ENCODE data around the gene PCDH15. TPM values are rescaled to one million over a fixed set of nuclear protein-coding genes. Genes with fewer than 3 reads are reported as not detected.

Gene PCDH15
- total RNA-seq, 1 donor from 2014 or later: not detected

DNA sequence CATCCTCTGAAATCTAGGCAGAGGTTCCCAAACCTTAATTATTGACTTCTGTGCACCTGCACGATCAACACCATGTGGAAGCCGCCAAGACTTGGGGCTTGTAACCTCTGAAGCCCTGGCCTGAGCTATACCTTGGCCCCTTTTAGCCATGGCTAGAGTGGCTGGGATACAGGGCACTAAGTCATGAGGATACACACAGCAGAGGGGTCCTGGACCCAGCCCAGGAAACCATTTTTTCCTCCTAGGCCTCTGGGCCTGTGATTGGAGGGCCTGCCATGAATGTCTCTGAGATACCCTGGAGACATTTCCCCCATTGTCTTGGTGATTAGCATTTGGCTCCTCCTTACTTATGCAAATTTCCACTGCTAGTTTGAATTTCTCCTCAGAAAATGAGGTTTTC is 743.7 kb downstream of the PCDH15 start:
- H3K4me3 ChIP-seq: no peak overlapping the region
- H3K27ac ChIP-seq: no peak overlapping the region
- H3K27me3 ChIP-seq: no peaks in the 10 kb centered on the region
- no peaks in the 10 kb centered on the region for H3K4me1 ChIP-seq
- H3K36me3 ChIP-seq: no peaks in the 10 kb centered on the region
- TF ChIP-seq CTCF (IDR thresholded peaks at IDR 0.05): no peak
- no peak for DNase-seq (ENCODE audit: low spot score in 2 of 2)
- intact Hi-C loops (cut with DNase I): no loop called here
- no peaks in the 10 kb centered on the region for H3K9me3 ChIP-seq

DNA sequence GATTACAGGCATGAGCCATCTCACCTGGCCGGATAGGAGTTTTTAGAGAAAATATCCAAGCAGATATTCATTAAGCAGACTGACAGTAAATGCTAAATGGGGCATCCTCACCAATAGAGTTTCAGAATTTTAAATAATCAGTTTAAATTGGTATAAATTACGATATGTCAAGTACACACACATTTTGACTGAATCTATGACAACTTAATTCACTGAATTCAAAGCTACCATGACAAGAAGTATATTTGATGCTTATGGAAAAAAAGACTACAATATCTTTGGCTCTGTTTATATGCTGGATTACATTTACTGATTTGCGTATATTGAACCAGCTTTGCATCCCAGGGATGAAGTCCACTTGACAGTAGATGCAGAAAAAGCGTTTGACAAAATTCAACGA is 774.7 kb downstream of the PCDH15 start:
- Histone ChIP-seq H3K27me3 (no peaks in the 10 kb centered on the region), H3K4me3 (no peak overlapping the region), H3K4me1 (no peaks in the 10 kb centered on the region), H3K36me3 (no peaks in the 10 kb centered on the region), H3K27ac (no peak overlapping the region), H3K9me3 (no peaks in the 10 kb centered on the region)
- intact Hi-C loops (cut with DNase I): no loop called here
- no peak for DNase-seq (ENCODE audit: low spot score in 2 of 2)
- no peak for TF ChIP-seq CTCF (IDR thresholded peaks at IDR 0.05)

DNA sequence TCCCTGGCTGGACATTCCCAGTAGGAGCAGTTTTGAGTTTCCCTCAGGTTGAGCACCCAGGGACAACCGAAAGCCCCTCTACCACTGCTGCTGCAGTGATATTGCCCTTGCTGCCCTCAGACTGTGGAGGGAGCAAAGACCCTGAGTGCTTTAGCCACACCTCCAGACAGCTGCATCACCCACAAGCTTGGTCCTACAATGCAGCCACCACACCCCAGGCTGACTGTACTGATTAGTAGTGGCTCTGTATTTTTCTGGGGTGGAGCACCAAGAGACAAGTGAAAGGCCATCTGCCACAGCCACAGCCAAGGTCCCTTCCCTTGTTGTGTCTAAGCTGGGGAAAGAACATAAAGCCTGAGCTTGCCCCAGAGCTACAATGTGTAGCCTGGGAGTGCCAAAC is 789.9 kb downstream of the PCDH15 start:
- no peaks in the 10 kb centered on the region for H3K36me3 ChIP-seq
- H3K9me3 ChIP-seq: no peaks in the 10 kb centered on the region
- intact Hi-C loops (cut with DNase I): no loop called here
- DNase-seq (ENCODE audit: low spot score in 2 of 2): no peak
- TF ChIP-seq CTCF (IDR thresholded peaks at IDR 0.05): no peak
- H3K4me1 ChIP-seq: no peaks in the 10 kb centered on the region
- H3K27me3 ChIP-seq: no peaks in the 10 kb centered on the region
- no peak overlapping the region for H3K4me3 ChIP-seq
- no peak overlapping the region for H3K27ac ChIP-seq

DNA sequence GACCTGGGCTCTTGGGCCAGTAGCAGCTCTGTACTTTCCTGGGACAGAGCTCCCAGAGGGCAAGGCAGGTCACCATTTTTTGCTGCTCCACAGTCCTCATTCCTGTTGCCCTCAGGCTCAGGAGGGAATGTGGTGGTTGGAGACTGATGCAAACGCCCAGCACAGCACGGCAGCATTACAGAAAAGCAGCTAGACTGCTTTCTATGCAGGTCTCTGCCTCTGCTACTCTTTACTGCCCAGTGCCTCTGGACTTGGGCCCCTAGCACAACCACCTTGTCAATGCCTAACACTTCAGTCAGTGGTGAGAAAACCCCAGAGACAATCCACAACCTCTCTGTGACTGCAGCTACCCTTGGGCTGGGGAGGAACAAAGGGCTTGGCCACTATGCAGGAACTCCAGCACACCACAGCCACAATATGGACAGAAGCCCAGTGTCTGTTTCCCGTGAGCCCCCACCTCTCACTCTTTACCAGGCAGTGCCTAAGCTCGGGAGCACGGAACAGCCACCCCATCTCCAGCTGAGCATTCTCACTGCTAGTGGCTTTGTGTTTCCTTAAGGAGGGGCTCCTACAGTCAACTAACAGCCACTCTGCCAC is 790.6 kb downstream of the PCDH15 start:
- Histone ChIP-seq H3K27me3 (no peaks in the 10 kb centered on the region), H3K4me1 (no peaks in the 10 kb centered on the region), H3K9me3 (no peaks in the 10 kb centered on the region), H3K4me3 (no peak overlapping the region), H3K27ac (no peak overlapping the region), H3K36me3 (no peaks in the 10 kb centered on the region)
- intact Hi-C loops (cut with DNase I): no loop called here
- no peak for DNase-seq (ENCODE audit: low spot score in 2 of 2)
- TF ChIP-seq CTCF (IDR thresholded peaks at IDR 0.05): no peak

GRCh38 chr10:54009672-54010071 is 791.4 kb downstream of the PCDH15 start:
- no peak overlapping the region for H3K4me3 ChIP-seq
- H3K4me1 ChIP-seq: no peaks in the 10 kb centered on the region
- intact Hi-C loops (cut with DNase I): no loop called here
- DNase-seq (ENCODE audit: low spot score in 2 of 2): no peak
- H3K36me3 ChIP-seq: no peaks in the 10 kb centered on the region
- no peaks in the 10 kb centered on the region for H3K9me3 ChIP-seq
- no peak overlapping the region for H3K27ac ChIP-seq
- H3K27me3 ChIP-seq: no peaks in the 10 kb centered on the region
- TF ChIP-seq CTCF (IDR thresholded peaks at IDR 0.05): no peak

DNA sequence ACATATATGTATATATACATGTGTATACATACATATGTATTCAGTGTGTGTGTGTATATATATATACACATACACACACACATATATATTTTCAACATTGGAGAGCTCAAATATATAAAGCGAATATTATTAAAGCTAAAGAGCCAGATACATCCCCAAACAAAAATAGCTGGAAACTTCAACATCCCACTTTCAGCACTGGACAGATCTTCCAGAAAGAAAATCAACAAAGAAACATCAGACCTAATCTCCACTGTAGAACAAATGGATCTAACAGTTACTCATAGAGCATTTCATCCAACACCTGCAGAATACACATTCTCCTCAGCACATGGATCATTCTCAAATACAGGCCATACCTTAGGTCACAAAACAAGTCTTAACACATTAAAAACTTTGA is 799.0 kb downstream of the PCDH15 start:
- no peak for DNase-seq (ENCODE audit: low spot score in 2 of 2)
- Histone ChIP-seq H3K27ac (no peak overlapping the region), H3K36me3 (no peaks in the 10 kb centered on the region), H3K27me3 (no peaks in the 10 kb centered on the region), H3K4me1 (no peaks in the 10 kb centered on the region), H3K4me3 (no peak overlapping the region), H3K9me3 (no peaks in the 10 kb centered on the region)
- intact Hi-C loops (cut with DNase I): no loop called here
- no peak for TF ChIP-seq CTCF (IDR thresholded peaks at IDR 0.05)
